ENCODE measurements around the gene SORBS2.

SORBS2 gene

GRCh38 chr4:185590982-185591381 is 221.0 kb downstream of the SORBS2 start:
- TF ChIP-seq CTCF (IDR thresholded peaks at IDR 0.05; ENCODE audit: low read depth, low read length): no peak
- no peak for TF ChIP-seq MAX (IDR thresholded peaks at IDR 0.05; ENCODE audit: low read depth, low read length)
- no peak for TF ChIP-seq POLR2A (IDR thresholded peaks at IDR 0.05; ENCODE audit: extremely low read depth, insufficient read length)
- TF ChIP-seq MYC (IDR thresholded peaks at IDR 0.05; ENCODE audit: low read depth, low read length): no peak
- no peak for DNase-seq (ENCODE audit: low read depth)
- H3K4me3 ChIP-seq (ENCODE audit: low read depth, low read length): no peak overlapping the region

GRCh38 chr4:185589067-185589836 is 222.7 kb downstream of the SORBS2 start:
- no peak for DNase-seq (ENCODE audit: low read depth)
- H3K4me3 ChIP-seq (ENCODE audit: low read depth, low read length): no peak overlapping the region
- TF ChIP-seq CTCF (IDR thresholded peaks at IDR 0.05; ENCODE audit: low read depth, low read length) (no peak), MAX (IDR thresholded peaks at IDR 0.05; ENCODE audit: low read depth, low read length) (no peak), POLR2A (IDR thresholded peaks at IDR 0.05; ENCODE audit: extremely low read depth, insufficient read length) (no peak), MYC (IDR thresholded peaks at IDR 0.05; ENCODE audit: low read depth, low read length) (no peak)

- TF ChIP-seq MAX (IDR thresholded peaks at IDR 0.05; ENCODE audit: low read depth, low read length): no peak
- no peak for TF ChIP-seq MYC (IDR thresholded peaks at IDR 0.05; ENCODE audit: low read depth, low read length)
- TF ChIP-seq CTCF (IDR thresholded peaks at IDR 0.05; ENCODE audit: low read depth, low read length): no peak
- no peak for TF ChIP-seq POLR2A (IDR thresholded peaks at IDR 0.05; ENCODE audit: extremely low read depth, insufficient read length)
- no peak overlapping the region for H3K4me3 ChIP-seq (ENCODE audit: low read depth, low read length)
- no peak for DNase-seq (ENCODE audit: low read depth)
Observed at GRCh38 chr4:185587427-185588161, 224.4 kb downstream of the SORBS2 start.

GRCh38 chr4:185587030-185587426 is 225.0 kb downstream of the SORBS2 start:
- H3K4me3 ChIP-seq (ENCODE audit: low read depth, low read length): no peak overlapping the region
- no peak for DNase-seq (ENCODE audit: low read depth)
- TF ChIP-seq CTCF (IDR thresholded peaks at IDR 0.05; ENCODE audit: low read depth, low read length) (no peak), POLR2A (IDR thresholded peaks at IDR 0.05; ENCODE audit: extremely low read depth, insufficient read length) (no peak), MAX (IDR thresholded peaks at IDR 0.05; ENCODE audit: low read depth, low read length) (no peak), MYC (IDR thresholded peaks at IDR 0.05; ENCODE audit: low read depth, low read length) (no peak)

GRCh38 chr4:185585211-185585610 is 226.8 kb downstream of the SORBS2 start:
- no peak overlapping the region for H3K4me3 ChIP-seq (ENCODE audit: low read depth, low read length)
- TF ChIP-seq MAX (IDR thresholded peaks at IDR 0.05; ENCODE audit: low read depth, low read length): no peak
- no peak for TF ChIP-seq POLR2A (IDR thresholded peaks at IDR 0.05; ENCODE audit: extremely low read depth, insufficient read length)
- TF ChIP-seq MYC (IDR thresholded peaks at IDR 0.05; ENCODE audit: low read depth, low read length): no peak
- no peak for TF ChIP-seq CTCF (IDR thresholded peaks at IDR 0.05; ENCODE audit: low read depth, low read length)

More at GRCh38 chr4:185585211-185585610, 226.8 kb downstream of the SORBS2 start:
- no peak for DNase-seq (ENCODE audit: low read depth)

All from NB4 (cell line).